Measurements from ENCODE around the gene ATG4A. TPM values are rescaled to one million over a fixed set of nuclear protein-coding genes. Genes with fewer than 3 reads are reported as not detected.

The ATG4A gene
- polyA plus RNA-seq, 1 of the 3 experiments (the other 2 are of a cell fraction): 4.1 TPM

DNA sequence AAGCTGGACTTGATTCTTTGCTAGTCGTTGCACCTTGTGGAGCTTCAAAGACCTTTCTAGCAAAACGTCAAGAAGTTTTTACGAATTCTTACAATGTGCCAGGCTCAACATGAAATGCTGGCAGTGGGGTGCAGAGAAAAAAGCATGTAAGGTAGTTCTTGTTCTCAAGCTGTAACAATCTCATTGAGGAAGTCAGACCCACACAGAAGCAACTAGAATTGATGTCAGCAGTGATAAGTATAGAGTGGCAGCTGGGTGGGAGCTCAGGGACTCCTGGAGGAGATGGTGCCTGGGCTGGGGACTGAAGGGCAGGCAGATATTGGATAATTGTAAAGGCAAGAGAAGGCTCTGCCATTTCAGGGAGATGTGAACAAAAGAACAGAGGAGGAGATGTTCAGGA lies 82.3 kb downstream of the ATG4A start:
- no peak for TF ChIP-seq GABPA (IDR thresholded peaks at IDR 0.05; ENCODE audit: low read depth)
- TF ChIP-seq, protein P1, sequence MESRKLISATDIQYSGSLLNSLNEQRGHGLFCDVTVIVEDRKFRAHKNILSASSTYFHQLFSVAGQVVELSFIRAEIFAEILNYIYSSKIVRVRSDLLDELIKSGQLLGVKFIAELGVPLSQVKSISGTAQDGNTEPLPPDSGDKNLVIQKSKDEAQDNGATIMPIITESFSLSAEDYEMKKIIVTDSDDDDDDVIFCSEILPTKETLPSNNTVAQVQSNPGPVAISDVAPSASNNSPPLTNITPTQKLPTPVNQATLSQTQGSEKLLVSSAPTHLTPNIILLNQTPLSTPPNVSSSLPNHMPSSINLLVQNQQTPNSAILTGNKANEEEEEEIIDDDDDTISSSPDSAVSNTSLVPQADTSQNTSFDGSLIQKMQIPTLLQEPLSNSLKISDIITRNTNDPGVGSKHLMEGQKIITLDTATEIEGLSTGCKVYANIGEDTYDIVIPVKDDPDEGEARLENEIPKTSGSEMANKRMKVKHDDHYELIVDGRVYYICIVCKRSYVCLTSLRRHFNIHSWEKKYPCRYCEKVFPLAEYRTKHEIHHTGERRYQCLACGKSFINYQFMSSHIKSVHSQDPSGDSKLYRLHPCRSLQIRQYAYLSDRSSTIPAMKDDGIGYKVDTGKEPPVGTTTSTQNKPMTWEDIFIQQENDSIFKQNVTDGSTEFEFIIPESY (IDR thresholded peaks at IDR 0.05; ENCODE audit: borderline replicate concordance, low read depth): no peak
- TF ChIP-seq TCF12 (IDR thresholded peaks at IDR 0.05): no peak
- TF ChIP-seq RXRA (IDR thresholded peaks at IDR 0.05; ENCODE audit: borderline replicate concordance, low read depth): no peak
- TF ChIP-seq JUND (IDR thresholded peaks at IDR 0.05): no peak
- TF ChIP-seq, protein P2, sequence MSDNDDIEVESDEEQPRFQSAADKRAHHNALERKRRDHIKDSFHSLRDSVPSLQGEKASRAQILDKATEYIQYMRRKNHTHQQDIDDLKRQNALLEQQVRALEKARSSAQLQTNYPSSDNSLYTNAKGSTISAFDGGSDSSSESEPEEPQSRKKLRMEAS (IDR thresholded peaks at IDR 0.05; ENCODE audit: low read depth): no peak
- no peak for TF ChIP-seq YY1 (IDR thresholded peaks at IDR 0.05; ENCODE audit: low read depth)
- no peak for TF ChIP-seq SIN3A (IDR thresholded peaks at IDR 0.05; ENCODE audit: borderline replicate concordance, low read depth, low read length)
- TF ChIP-seq CHD2 (IDR thresholded peaks at IDR 0.05; ENCODE audit: low read length, partially characterized antibody): no peak
- TF ChIP-seq, protein P3, sequence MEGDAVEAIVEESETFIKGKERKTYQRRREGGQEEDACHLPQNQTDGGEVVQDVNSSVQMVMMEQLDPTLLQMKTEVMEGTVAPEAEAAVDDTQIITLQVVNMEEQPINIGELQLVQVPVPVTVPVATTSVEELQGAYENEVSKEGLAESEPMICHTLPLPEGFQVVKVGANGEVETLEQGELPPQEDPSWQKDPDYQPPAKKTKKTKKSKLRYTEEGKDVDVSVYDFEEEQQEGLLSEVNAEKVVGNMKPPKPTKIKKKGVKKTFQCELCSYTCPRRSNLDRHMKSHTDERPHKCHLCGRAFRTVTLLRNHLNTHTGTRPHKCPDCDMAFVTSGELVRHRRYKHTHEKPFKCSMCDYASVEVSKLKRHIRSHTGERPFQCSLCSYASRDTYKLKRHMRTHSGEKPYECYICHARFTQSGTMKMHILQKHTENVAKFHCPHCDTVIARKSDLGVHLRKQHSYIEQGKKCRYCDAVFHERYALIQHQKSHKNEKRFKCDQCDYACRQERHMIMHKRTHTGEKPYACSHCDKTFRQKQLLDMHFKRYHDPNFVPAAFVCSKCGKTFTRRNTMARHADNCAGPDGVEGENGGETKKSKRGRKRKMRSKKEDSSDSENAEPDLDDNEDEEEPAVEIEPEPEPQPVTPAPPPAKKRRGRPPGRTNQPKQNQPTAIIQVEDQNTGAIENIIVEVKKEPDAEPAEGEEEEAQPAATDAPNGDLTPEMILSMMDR (IDR thresholded peaks at IDR 0.05): no peak
- no peak for TF ChIP-seq RAD21 (IDR thresholded peaks at IDR 0.05; ENCODE audit: low read length)
- TF ChIP-seq EP300 (IDR thresholded peaks at IDR 0.05; ENCODE audit: borderline replicate concordance in 1 of 2, low read depth in 1 of 2, low read length in 1 of 2): no peak
- Histone ChIP-seq H2AFZ (ENCODE audit: low read depth) (no peak overlapping the region), H3K27me3 (ENCODE audit: insufficient read depth) (peaks cover 8% of the 10 kb centered on the region; the same call in 1 of the 2 replicates), H3K4me2 (no peak overlapping the region), H3K9me2 (no peaks in the 10 kb centered on the region), H3K79me2 (ENCODE audit: insufficient read depth) (no peaks in the 10 kb centered on the region), H3F3A (replicated peaks; ENCODE audit: insufficient read depth) (no peaks in the 10 kb centered on the region), H3K9ac (no peak overlapping the region), H4K20me1 (ENCODE audit: insufficient read depth) (no peaks in the 10 kb centered on the region), H3K9me3 (no peaks in the 10 kb centered on the region), H3K36me3 (replicated peaks in 1 of 2; ENCODE audit: control insufficient read depth in 1 of 2, insufficient read depth in 2 of 2, low read length in 1 of 2) (no peaks in the 10 kb centered on the region), H3K4me3 (ENCODE audit: low read depth in 2 of 2, low read length in 1 of 2) (no peak overlapping the region), H3K4me1 (ENCODE audit: control insufficient read depth in 1 of 2, insufficient read depth in 2 of 2, low read depth in 1 of 2, low read length in 1 of 2) (no peaks in the 10 kb centered on the region), H3K27ac (ENCODE audit: low read depth in 2 of 2, low read length in 1 of 2) (no peak overlapping the region)
- POLR2A ChIA-PET: no interaction called here
- CTCF ChIA-PET: interaction anchor here (0.6 kb wide), 1 partner anchor 8 kb away, joined by 3 read pairs; no protein-coding TSS in a partner anchor
- WGBS (ENCODE audit: low lambda C conversion rate): 3% methylated on average over 3 of the region's 3 CpGs
- DNase-seq: no peak

DNA sequence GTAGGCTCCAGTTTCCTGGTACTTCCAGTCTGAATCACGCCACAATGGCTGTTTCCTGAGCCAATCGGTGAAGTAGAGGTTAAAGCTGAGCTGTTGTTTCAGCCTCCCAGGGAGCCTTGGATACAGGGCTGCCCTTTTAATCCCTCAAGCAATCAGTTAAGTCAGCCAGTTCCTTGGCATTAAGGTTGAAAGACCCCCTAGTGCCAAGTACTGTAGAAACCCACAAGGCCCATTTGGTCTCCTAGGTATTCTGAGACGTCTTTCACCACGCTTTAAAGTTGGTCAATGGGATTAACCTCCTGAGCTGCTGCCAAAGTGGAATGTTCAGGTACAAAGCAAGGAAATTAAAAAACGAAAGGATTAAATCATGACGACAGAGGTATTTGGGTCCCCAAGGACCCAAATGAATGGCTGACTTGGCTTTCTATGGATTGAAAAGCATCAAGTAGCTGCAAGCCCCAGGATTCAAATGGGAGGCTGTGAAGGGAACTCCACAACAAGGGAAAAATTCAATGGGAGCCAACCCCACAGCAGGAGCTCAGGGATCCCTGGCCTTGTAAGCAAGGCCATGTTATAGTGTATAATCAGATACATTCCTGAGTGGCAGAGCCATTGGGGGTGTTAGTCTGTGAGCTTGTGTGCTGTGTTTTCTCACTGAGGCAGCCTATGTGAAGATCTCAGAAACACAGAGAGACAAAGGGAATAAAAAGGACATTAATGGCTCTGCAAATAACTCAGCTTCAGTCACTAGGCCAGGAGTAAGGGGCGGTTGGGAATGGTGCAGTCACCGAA lies 86.0 kb downstream of the ATG4A start:
- TF ChIP-seq, protein P1 (IDR thresholded peaks at IDR 0.05; ENCODE audit: borderline replicate concordance, low read depth): no peak
- TF ChIP-seq EP300 (IDR thresholded peaks at IDR 0.05; ENCODE audit: borderline replicate concordance in 1 of 2, low read depth in 1 of 2, low read length in 1 of 2) (no peak), TCF12 (IDR thresholded peaks at IDR 0.05) (no peak)
- TF ChIP-seq, protein P4, sequence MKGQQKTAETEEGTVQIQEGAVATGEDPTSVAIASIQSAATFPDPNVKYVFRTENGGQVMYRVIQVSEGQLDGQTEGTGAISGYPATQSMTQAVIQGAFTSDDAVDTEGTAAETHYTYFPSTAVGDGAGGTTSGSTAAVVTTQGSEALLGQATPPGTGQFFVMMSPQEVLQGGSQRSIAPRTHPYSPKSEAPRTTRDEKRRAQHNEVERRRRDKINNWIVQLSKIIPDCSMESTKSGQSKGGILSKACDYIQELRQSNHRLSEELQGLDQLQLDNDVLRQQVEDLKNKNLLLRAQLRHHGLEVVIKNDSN (IDR thresholded peaks at IDR 0.05; ENCODE audit: borderline replicate concordance, low read depth): no peak
- ChIA-PET CTCF (interaction anchor here (1.4 to 2.3 kb wide), 3 partner anchors 11 to 47 kb away, joined by 4 to 5 read pairs (median 4); no protein-coding TSS in a partner anchor), POLR2A (no interaction called here)
- Histone ChIP-seq H3K4me2 (no peak overlapping the region), H3F3A (replicated peaks; ENCODE audit: insufficient read depth) (no peaks in the 10 kb centered on the region), H3K4me3 (ENCODE audit: low read depth in 2 of 2, low read length in 1 of 2) (no peak overlapping the region), H3K9ac (no peak overlapping the region), H3K9me2 (no peaks in the 10 kb centered on the region), H2AFZ (ENCODE audit: low read depth) (no peak overlapping the region), H3K27me3 (ENCODE audit: insufficient read depth) (peaks cover 8% of the 10 kb centered on the region; the same call in 1 of the 2 replicates), H4K20me1 (ENCODE audit: insufficient read depth) (no peaks in the 10 kb centered on the region), H3K4me1 (ENCODE audit: control insufficient read depth in 1 of 2, insufficient read depth in 2 of 2, low read depth in 1 of 2, low read length in 1 of 2) (no peaks in the 10 kb centered on the region), H3K79me2 (ENCODE audit: insufficient read depth) (no peaks in the 10 kb centered on the region), H3K27ac (ENCODE audit: low read depth in 2 of 2, low read length in 1 of 2) (no peak overlapping the region), H3K9me3 (no peaks in the 10 kb centered on the region), H3K36me3 (replicated peaks in 1 of 2; ENCODE audit: control insufficient read depth in 1 of 2, insufficient read depth in 2 of 2, low read length in 1 of 2) (no peaks in the 10 kb centered on the region)
- WGBS (ENCODE audit: low lambda C conversion rate): 40% methylated on average over 8 of the region's 8 CpGs
- DNase-seq: no peak
